NT2/D1 (cell line): ENCODE results near the gene TACC3.

Experiments
- YY1 ChIP-seq: IDR thresholded peaks from 2 replicates; pipeline ENCODE4 v1.6.1; 2011; ENCODE audit not compliant: insufficient read length, insufficient read depth
- ZNF274 ChIP-seq: IDR thresholded peaks from 2 replicates; pipeline ENCODE4 v1.6.1; 2011; ENCODE audit warnings: mild to moderate bottlenecking, low read depth, low read length

DNA sequence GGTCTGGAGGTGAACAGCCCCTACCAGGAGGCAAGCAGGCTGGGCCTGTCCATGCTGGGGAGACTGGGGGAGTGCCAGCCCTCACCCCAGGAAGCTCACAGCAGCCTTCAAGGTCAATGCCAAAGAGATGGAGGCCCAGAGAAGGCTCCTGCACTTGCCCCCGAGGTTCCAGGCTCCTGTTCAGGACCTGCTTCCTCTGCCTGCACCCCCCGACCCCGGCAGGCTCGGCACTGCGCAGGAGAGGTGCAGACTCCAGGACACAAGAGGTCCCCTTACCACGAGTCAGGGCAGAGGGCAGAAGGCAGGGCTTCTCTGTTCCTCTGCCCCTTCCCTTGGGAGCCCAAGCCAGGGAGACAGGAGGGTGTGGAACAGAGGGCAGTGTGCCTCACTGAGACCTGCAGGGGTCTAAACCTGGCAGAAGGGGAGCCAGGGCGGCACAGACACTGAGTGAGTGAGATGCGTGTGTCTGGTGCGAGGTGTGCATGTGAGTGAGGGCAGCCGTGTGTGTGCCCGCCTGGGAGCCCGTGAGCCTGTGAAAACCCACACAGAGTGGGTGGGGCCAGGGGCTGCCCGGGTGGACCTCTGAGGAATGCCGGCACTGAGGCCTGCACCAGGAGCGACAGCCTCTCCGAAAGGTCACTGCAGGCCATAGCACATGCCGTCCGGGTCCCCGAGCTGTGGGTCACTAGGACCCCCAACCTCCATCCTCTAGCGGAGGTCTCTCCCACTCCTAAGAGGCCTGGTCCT lies 41.1 kb downstream of the TACC3 start:
- TF ChIP-seq ZNF274 = no peak
- no peak for TF ChIP-seq YY1
